Embryonic facial prominence (tissue), 1 donor: ENCODE results near the gene VAT1L.

Experiments used
- DNase-seq: peaks from one replicate; pipeline ENCODE4 v3.0.0-alpha.2; 2016; ENCODE audit errors: extremely low spot score

VAT1L gene

GRCh38 chr16:77868478-77868877 lies 80.1 kb downstream of the VAT1L start:
- DNase-seq = no peak

GRCh38 chr16:77869997-77870813 lies 81.8 kb downstream of the VAT1L start:
- no peak for DNase-seq

GRCh38 chr16:77871932-77872331 lies 83.6 kb downstream of the VAT1L start:
- DNase-seq = no peak

- DNase-seq = no peak
Observed at GRCh38 chr16:77873066-77873465, 84.7 kb downstream of the VAT1L start.

GRCh38 chr16:77874347-77874746 lies 86.0 kb downstream of the VAT1L start:
- no peak for DNase-seq

- DNase-seq = no peak
Observed at GRCh38 chr16:77876776-77877175, 88.4 kb downstream of the VAT1L start.

GRCh38 chr16:77877712-77878347 lies 89.5 kb downstream of the VAT1L start:
- DNase-seq = no peak

GRCh38 chr16:77881355-77882030 lies 93.1 kb downstream of the VAT1L start:
- no peak for DNase-seq

GRCh38 chr16:77882358-77882757 lies 94.0 kb downstream of the VAT1L start:
- DNase-seq = no peak

- DNase-seq = no peak
Observed at GRCh38 chr16:77885571-77886295, 97.4 kb downstream of the VAT1L start.

- DNase-seq = no peak
Observed at GRCh38 chr16:77888871-77889270, 100.5 kb downstream of the VAT1L start.

- DNase-seq = no peak
Observed at GRCh38 chr16:77890075-77890474, 101.7 kb downstream of the VAT1L start.

GRCh38 chr16:77894162-77894561 lies 105.8 kb downstream of the VAT1L start:
- no peak for DNase-seq

- DNase-seq = no peak
Observed at GRCh38 chr16:77895962-77896361, 107.6 kb downstream of the VAT1L start.

GRCh38 chr16:77896415-77897128 lies 108.2 kb downstream of the VAT1L start:
- no peak for DNase-seq

GRCh38 chr16:77897129-77897437 lies 108.7 kb downstream of the VAT1L start:
- DNase-seq = no peak

- DNase-seq = no peak
Observed at GRCh38 chr16:77897831-77898605, 109.7 kb downstream of the VAT1L start.

- no peak for DNase-seq
Observed at GRCh38 chr16:77898671-77899211, 110.4 kb downstream of the VAT1L start.

- no peak for DNase-seq
Observed at GRCh38 chr16:77899416-77899815, 111.1 kb downstream of the VAT1L start.

GRCh38 chr16:77905374-77905920 lies 117.1 kb downstream of the VAT1L start:
- no peak for DNase-seq
